HepG2 (cell line): Measurements from ENCODE around the gene ZNF629. TPM values are rescaled to one million over a fixed set of nuclear protein-coding genes. Genes with fewer than 3 reads are reported as not detected.

Source experiments
- AHDC1 ChIP-seq: sonication (generic); formaldehyde crosslinking; IDR thresholded peaks from 2 replicates; pipeline ENCODE4 v1.5.1; 2020; ENCODE audit warnings: mild to moderate bottlenecking, missing genetic modification reagents, borderline replicate concordance
- GPN1 ChIP-seq: sonication (generic); formaldehyde crosslinking; IDR thresholded peaks from 2 replicates; pipeline ENCODE4 v1.5.1; 2020; ENCODE audit warnings: missing genetic modification reagents, borderline replicate concordance
- HMGA1 ChIP-seq: sonication (generic); formaldehyde crosslinking; conservative IDR thresholded peaks from 2 replicates; pipeline ENCODE4 v1.4.0; 2020; ENCODE audit warnings: missing genetic modification reagents
- NCOR1 ChIP-seq: fragments of 200-600 bp; sonication (generic); IDR thresholded peaks from 2 replicates; pipeline ENCODE4 v1.7.0; 2017; ENCODE audit warnings: antibody characterized with exemption, low read length, borderline replicate concordance
- NFE2 ChIP-seq: sonication (generic); formaldehyde crosslinking; IDR thresholded peaks from 2 replicates; pipeline ENCODE4 v1.4.0; 2020; ENCODE audit warnings: missing genetic modification reagents
- NFE2L1 ChIP-seq: sonication (generic); formaldehyde crosslinking; IDR thresholded peaks from 2 replicates; pipeline ENCODE4 v1.4.0; 2020; ENCODE audit warnings: missing genetic modification reagents, mild to moderate bottlenecking, borderline replicate concordance
- REXO4 ChIP-seq: sonication (generic); formaldehyde crosslinking; IDR thresholded peaks from 2 replicates; pipeline ENCODE4 v1.8.0; 2022; ENCODE audit warnings: missing genetic modification reagents, mild to moderate bottlenecking, borderline replicate concordance
- RNF219 ChIP-seq: sonication (generic); formaldehyde crosslinking; IDR thresholded peaks from 2 replicates; pipeline ENCODE4 v1.5.0; 2020; ENCODE audit warnings: mild to moderate bottlenecking, missing genetic modification reagents
- SP4 ChIP-seq: sonication (generic); formaldehyde crosslinking; IDR thresholded peaks from 2 replicates; pipeline ENCODE4 v1.8.1; 2023; ENCODE audit warnings: mild to moderate bottlenecking, missing genetic modification reagents
- TAF15 ChIP-seq: fragments of 200-400 bp; formaldehyde crosslinking; IDR thresholded peaks from one replicate; pipeline ENCODE4 v1.6.1; 2018; ENCODE audit warnings: mild to moderate bottlenecking, low read depth, low read length; ENCODE audit not compliant: poor library complexity, severe bottlenecking
- TCF7 ChIP-seq: sonication (generic); IDR thresholded peaks from 2 replicates; pipeline ENCODE4 v1.6.1; 2016; ENCODE audit warnings: antibody characterized with exemption, low read depth
- TRIM24 ChIP-seq: sonication (generic); formaldehyde crosslinking; IDR thresholded peaks from 2 replicates; pipeline ENCODE4 v1.8.0; 2022; ENCODE audit warnings: mild to moderate bottlenecking, missing genetic modification reagents
- ZBTB20 ChIP-seq: sonication (generic); formaldehyde crosslinking; IDR thresholded peaks from 2 replicates; pipeline ENCODE4 v1.8.1; 2023; ENCODE audit warnings: missing genetic modification reagents, low read depth, mild to moderate bottlenecking, borderline replicate concordance
- ZNF10 ChIP-seq: sonication (generic); formaldehyde crosslinking; IDR thresholded peaks from 2 replicates; pipeline ENCODE4 v1.4.0; 2020; ENCODE audit warnings: mild to moderate bottlenecking, low read depth, missing genetic modification reagents, borderline replicate concordance
- ZNF12 ChIP-seq: sonication (generic); formaldehyde crosslinking; IDR thresholded peaks from 2 replicates; pipeline ENCODE4 v1.5.0; 2020; ENCODE audit warnings: missing genetic modification reagents
- ZNF431 ChIP-seq: sonication (generic); formaldehyde crosslinking; IDR thresholded peaks from 2 replicates; pipeline ENCODE4 v1.9.0; 2022; ENCODE audit warnings: missing genetic modification reagents, low read depth, mild to moderate bottlenecking, borderline replicate concordance
- ZNF484 ChIP-seq: sonication (generic); formaldehyde crosslinking; IDR thresholded peaks from 2 replicates; pipeline ENCODE4 v1.5.1; 2020; ENCODE audit warnings: mild to moderate bottlenecking, low read depth, missing genetic modification reagents, borderline replicate concordance
- ZNF576 ChIP-seq: sonication (generic); formaldehyde crosslinking; IDR thresholded peaks from 2 replicates; pipeline ENCODE4 v1.4.0; 2020; ENCODE audit warnings: mild to moderate bottlenecking, missing genetic modification reagents
- ZSCAN22 ChIP-seq: sonication (generic); formaldehyde crosslinking; IDR thresholded peaks from 2 replicates; pipeline ENCODE4 v1.4.0; 2020; ENCODE audit warnings: mild to moderate bottlenecking, missing genetic modification reagents
- polyA plus RNA-seq, 8 experiments: library from polyadenylated mRNA; depleted of rRNA in 3 of 8; stranded (reverse) in 7 of 8; unstranded in 1 of 8; fragments of >200 nt; fragmentation: Illumina TruSeq in 4 of 8; extraction: Trizol in 4 of 8; gene quantifications; 2 replicates each; pipeline versions ENCODE4 v1.2.1 to v1.2.3, GENCODE V29; 2011 to 2016; ENCODE audit warnings: low read depth in 4 of 8, missing spikeins in 1 of 8, mixed read lengths in 1 of 8; ENCODE audit not compliant: insufficient read depth in 1 of 8
- total RNA-seq, 5 experiments: library from RNA; depleted of rRNA; stranded (reverse); fragments of >200 nt; fragmentation: Illumina TruSeq; extraction: Trizol; gene quantifications; 2 replicates each; pipeline ENCODE4 v1.2.3, GENCODE V29; 2016; ENCODE audit warnings: low read depth in 1 of 5

Gene ZNF629
- total and polyA plus RNA-seq, 2 of the 13 experiments (the other 11 are each of a cell fraction or from before 2014, with no cell fraction given): 6.1 to 16.5 TPM

GRCh38 chr16:30775392-30776188, 11.4 kb downstream of the ZNF629 start (continued):
- TF ChIP-seq ZNF431 (CRISPR knock-in tag) (peak; percentile 74), GPN1 (no peak), ZBTB20 (CRISPR knock-in tag) (no peak; the same call in 1 of the 2 replicates), ZNF484 (0 out of 2 replicates have a peak, but pooled peaks have one; percentile 36), NCOR1 (no peak; the same call in 1 of the 2 replicates), TAF15 (peak; percentile 89), ZNF576 (no peak), RNF219 (CRISPR knock-in tag) (peak; percentile 90; the same call in 1 of the 2 replicates), ZSCAN22 (CRISPR knock-in tag) (peak; percentile 75), NFE2L1 (CRISPR knock-in tag) (peak; percentile 22; the same call in 1 of the 2 replicates), ZNF12 (peak; percentile 54; the same call in 1 of the 2 replicates), NFE2 (CRISPR knock-in tag) (peak; percentile 47; the same call in 1 of the 2 replicates), TRIM24 (CRISPR knock-in tag) (no peak), HMGA1 (no peak), REXO4 (peak; percentile 79; the same call in 1 of the 2 replicates), ZNF10 (CRISPR knock-in tag) (0 out of 2 replicates have a peak, but pooled peaks have one; percentile 80), AHDC1 (CRISPR knock-in tag) (no peak; the same call in 1 of the 2 replicates), TCF7 (no peak), SP4 (CRISPR knock-in tag) (peak; percentile 79)
